ELF-1 (cell line): ENCODE measurements around the gene GRHL1.
A peak's percentile ranks its signal among the peaks of the same experiment; 100 is the strongest.

ENCODE experiments used
- DNase-seq: peaks from one replicate; pipeline ENCODE4 v3.0.0-alpha.2; 2016; ENCODE audit warnings: low read depth, low spot score

The GRHL1 gene

GRCh38 chr2:9971890-9972289, 20.4 kb downstream of the GRHL1 start:
- no peak for DNase-seq

- DNase-seq, result no peak
Measured at GRCh38 chr2:9972621-9973479, 21.4 kb downstream of the GRHL1 start.

GRCh38 chr2:9973690-9974089, 22.2 kb downstream of the GRHL1 start:
- DNase-seq, result no peak

GRCh38 chr2:9974343-9974742, 22.9 kb downstream of the GRHL1 start:
- DNase-seq, result no peak

- no peak for DNase-seq
Measured at GRCh38 chr2:9975328-9975727, 23.8 kb downstream of the GRHL1 start.

GRCh38 chr2:9975805-9976447, 24.4 kb downstream of the GRHL1 start:
- DNase-seq, result no peak

GRCh38 chr2:9979977-9980376, 28.5 kb downstream of the GRHL1 start:
- no peak for DNase-seq

GRCh38 chr2:9980520-9980919, 29.0 kb downstream of the GRHL1 start:
- DNase-seq, result no peak

GRCh38 chr2:9981655-9982054, 30.2 kb downstream of the GRHL1 start:
- DNase-seq, result no peak

GRCh38 chr2:9982248-9982647, 30.8 kb downstream of the GRHL1 start:
- no peak for DNase-seq

- DNase-seq, result no peak
Measured at GRCh38 chr2:9982891-9983290, 31.4 kb downstream of the GRHL1 start.

- no peak for DNase-seq
Measured at GRCh38 chr2:9983401-9984216, 32.1 kb downstream of the GRHL1 start.

GRCh38 chr2:9984217-9984739, 32.8 kb downstream of the GRHL1 start:
- peak; percentile 51 for DNase-seq

- no peak for DNase-seq
Measured at GRCh38 chr2:9984871-9985480, 33.5 kb downstream of the GRHL1 start.

- DNase-seq, result no peak
Measured at GRCh38 chr2:9985531-9986328, 34.2 kb downstream of the GRHL1 start.

- no peak for DNase-seq
Measured at GRCh38 chr2:9988320-9988719, 36.8 kb downstream of the GRHL1 start.

GRCh38 chr2:9990736-9991135, 39.2 kb downstream of the GRHL1 start:
- no peak for DNase-seq

- no peak for DNase-seq
Measured at GRCh38 chr2:9991221-9991620, 39.7 kb downstream of the GRHL1 start.

- no peak for DNase-seq
Measured at GRCh38 chr2:9991829-9992273, 40.4 kb downstream of the GRHL1 start.

- DNase-seq, result no peak
Measured at GRCh38 chr2:9992427-9993187, 41.1 kb downstream of the GRHL1 start.
